Loucy (cell line): Measurements from ENCODE around the gene HADHA.

Experiments
- H2AFZ ChIP-seq: fragments of 200-600 bp; sonication (generic); 2 replicates; pipeline ENCODE4 v1.6.0; 2016; ENCODE audit warnings: antibody characterized with exemption, mild to moderate bottlenecking, low read length, moderate library complexity
- H3F3A ChIP-seq: fragments of 200-600 bp; 2 replicates; pipeline ENCODE4 v1.6.0; 2016; ENCODE audit warnings: antibody characterized with exemption, low read depth, mild to moderate bottlenecking
- H3K27me3 ChIP-seq: fragments of 200-600 bp; sonication (generic); 2 replicates; pipeline ENCODE4 v1.6.1; 2014; ENCODE audit warnings: low read length, mild to moderate bottlenecking; ENCODE audit not compliant: insufficient read depth, poor library complexity, severe bottlenecking
- H3K36me3 ChIP-seq: fragments of 200-600 bp; sonication (generic); 2 replicates; pipeline ENCODE4 v1.6.1; 2016; ENCODE audit warnings: low read length; ENCODE audit not compliant: insufficient read depth
- H3K4me1 ChIP-seq: fragments of 200-600 bp; sonication (generic); 2 replicates; pipeline ENCODE4 v1.5.1; 2014; ENCODE audit warnings: low read length, mild to moderate bottlenecking; ENCODE audit not compliant: insufficient read depth, poor library complexity, severe bottlenecking
- H3K4me2 ChIP-seq: fragments of 200-600 bp; sonication (generic); 2 replicates; pipeline ENCODE4 v1.6.0; 2014; ENCODE audit warnings: antibody characterized with exemption, low read length, low read depth, mild to moderate bottlenecking; ENCODE audit not compliant: poor library complexity, severe bottlenecking
- H3K4me3 ChIP-seq: fragments of 200-600 bp; sonication (generic); 2 replicates; pipeline ENCODE4 v1.5.1; 2014; ENCODE audit warnings: low read length, mild to moderate bottlenecking, mixed read lengths; ENCODE audit not compliant: poor library complexity, severe bottlenecking
- H3K79me2 ChIP-seq: fragments of 200-600 bp; sonication (generic); 2 replicates; pipeline ENCODE4 v1.6.1; 2014; ENCODE audit warnings: low read length; ENCODE audit not compliant: insufficient read depth
- H3K9ac ChIP-seq: fragments of 200-600 bp; sonication (generic); 2 replicates; pipeline ENCODE4 v1.6.0; 2014; ENCODE audit warnings: mild to moderate bottlenecking, low read depth, low read length, moderate library complexity; ENCODE audit not compliant: poor library complexity, severe bottlenecking
- H3K9me2 ChIP-seq: fragments of 200-600 bp; sonication (generic); replicated peaks from 2 replicates; pipeline ENCODE4 v1.6.1; 2016; ENCODE audit warnings: low read depth, low read length, mixed read lengths
- H3K9me3 ChIP-seq: fragments of 200-600 bp; sonication (generic); 2 replicates; pipeline ENCODE4 v1.6.1; 2014; ENCODE audit warnings: mild to moderate bottlenecking, antibody characterized with exemption, low read length, low read depth; ENCODE audit not compliant: insufficient read depth
- H4K20me1 ChIP-seq: fragments of 200-600 bp; sonication (generic); 2 replicates; pipeline ENCODE4 v1.6.0; 2014; ENCODE audit warnings: antibody characterized with exemption, low read length, mild to moderate bottlenecking; ENCODE audit not compliant: insufficient read depth, poor library complexity, severe bottlenecking
- CTCF ChIP-seq: fragments of 200-600 bp; sonication (generic); conservative IDR thresholded peaks from 2 replicates; pipeline ENCODE4 v1.5.1; 2014; ENCODE audit warnings: mild to moderate bottlenecking, antibody characterized with exemption, low read length
- EZH2phosphoT487 ChIP-seq: fragments of 200-600 bp; IDR thresholded peaks from 2 replicates; pipeline ENCODE4 v1.6.1; 2018; ENCODE audit warnings: antibody characterized with exemption, mild to moderate bottlenecking, moderate library complexity, borderline replicate concordance

Gene HADHA

GRCh38 chr2:26274058-26274613 is 29.7 kb upstream of the HADHA start:
- Histone ChIP-seq H2AFZ (no peak overlapping the region), H3K9me2 (no peaks in the 10 kb centered on the region), H3K9ac (no peak overlapping the region), H3K4me2 (no peak overlapping the region), H3K4me3 (no peak overlapping the region), H3F3A (no peaks in the 10 kb centered on the region), H3K27me3 (no peaks in the 10 kb centered on the region), H3K79me2 (no peaks in the 10 kb centered on the region), H3K9me3 (no peaks in the 10 kb centered on the region), H4K20me1 (no peaks in the 10 kb centered on the region), H3K4me1 (peaks cover 3% of the 10 kb centered on the region), H3K36me3 (peaks cover 42% of the 10 kb centered on the region; the same call in 1 of the 2 replicates)
- TF ChIP-seq CTCF (no peak), EZH2phosphoT487 (no peak)

GRCh38 chr2:26273501-26273900 is 29.1 kb upstream of the HADHA start:
- no peak overlapping the region for H3K4me2 ChIP-seq
- H3K79me2 ChIP-seq, result no peaks in the 10 kb centered on the region
- no peak overlapping the region for H3K9ac ChIP-seq
- H3K9me3 ChIP-seq, result no peaks in the 10 kb centered on the region
- H3K36me3 ChIP-seq, result peaks cover 37% of the 10 kb centered on the region; the same call in 1 of the 2 replicates
- peaks cover 3% of the 10 kb centered on the region for H3K4me1 ChIP-seq
- H4K20me1 ChIP-seq, result no peaks in the 10 kb centered on the region
- H2AFZ ChIP-seq, result no peak overlapping the region
- no peaks in the 10 kb centered on the region for H3F3A ChIP-seq
- H3K27me3 ChIP-seq, result no peaks in the 10 kb centered on the region
- H3K4me3 ChIP-seq, result no peak overlapping the region
- TF ChIP-seq CTCF (no peak), EZH2phosphoT487 (no peak)
- H3K9me2 ChIP-seq, result no peaks in the 10 kb centered on the region

GRCh38 chr2:26270373-26270772 is 25.9 kb upstream of the HADHA start:
- Histone ChIP-seq H3F3A (no peaks in the 10 kb centered on the region), H4K20me1 (no peaks in the 10 kb centered on the region), H3K4me3 (no peak overlapping the region), H3K36me3 (peaks cover 14% of the 10 kb centered on the region; the same call in 1 of the 2 replicates), H3K9me2 (no peaks in the 10 kb centered on the region), H3K9me3 (no peaks in the 10 kb centered on the region), H3K9ac (no peak overlapping the region), H3K27me3 (no peaks in the 10 kb centered on the region), H3K4me1 (peaks cover 3% of the 10 kb centered on the region), H2AFZ (no peak overlapping the region), H3K4me2 (no peak overlapping the region), H3K79me2 (no peaks in the 10 kb centered on the region)
- TF ChIP-seq EZH2phosphoT487 (no peak), CTCF (no peak)
